ENCODE measurements around the gene ARFGEF2. TPM values are rescaled to one million over a fixed set of nuclear protein-coding genes. Genes with fewer than 3 reads are reported as not detected.
A peak's percentile ranks its signal among the peaks of the same experiment; 100 is the strongest.

The ARFGEF2 gene
- total and polyA plus RNA-seq, 7 donors, result 7.8 to 36.1 (median 22.8) TPM

- no peaks in the 10 kb centered on the region for H3K36me3 ChIP-seq (ENCODE audit: insufficient read depth in 1 of 2, low read depth in 1 of 2)
- H3K4me1 ChIP-seq, result peaks cover 31% of the 10 kb centered on the region
- ATAC-seq, result no peak
- 24 to 29% (median 28%) methylated on average over 10 of the region's 10 CpGs for WGBS, 3 donors
- peak overlapping the region; percentile 95 for H3K27ac ChIP-seq
- H3K4me3 ChIP-seq, result peak overlapping the region; percentile 77
- DNase-seq, result no peak
- TF ChIP-seq CTCF (IDR thresholded peaks at IDR 0.05), result no peak
- intact Hi-C loops (cut with DNase I), result no loop called here
- H3K9me3 ChIP-seq, result no peaks in the 10 kb centered on the region
- H3K27me3 ChIP-seq (ENCODE audit: insufficient read depth in 3 of 3, low read length in 2 of 3), result no peaks in the 10 kb centered on the region
Observed at GRCh38 chr20:48920527-48921167, 864 bp upstream of the ARFGEF2 start.

- no peak for TF ChIP-seq CTCF (IDR thresholded peaks at IDR 0.05)
- intact Hi-C loops (cut with DNase I), result no loop called here
- Histone ChIP-seq H3K27me3 (ENCODE audit: insufficient read depth in 3 of 3, low read length in 2 of 3) (no peaks in the 10 kb centered on the region), H3K4me1 (peaks cover 39% of the 10 kb centered on the region), H3K27ac (peak overlapping the region; percentile 95), H3K9me3 (no peaks in the 10 kb centered on the region), H3K4me3 (peak overlapping the region; percentile 77), H3K36me3 (ENCODE audit: insufficient read depth in 1 of 2, low read depth in 1 of 2) (no peaks in the 10 kb centered on the region)
- 9 to 10% (median 9%) methylated on average over 32 to 34 of the region's 34 CpGs for WGBS, 3 donors
- ATAC-seq (peak; percentile 54 to 71 (median 66)), DNase-seq (peak in 1 of 2 donors; percentile 55)
Observed at GRCh38 chr20:48921883-48922820, 641 bp downstream of the ARFGEF2 start.

- H3K9me3 ChIP-seq, result no peaks in the 10 kb centered on the region
- peak overlapping the region; percentile 77 for H3K4me3 ChIP-seq
- DNase-seq (no peak), ATAC-seq (no peak)
- H3K36me3 ChIP-seq (ENCODE audit: insufficient read depth in 1 of 2, low read depth in 1 of 2), result no peaks in the 10 kb centered on the region
- H3K4me1 ChIP-seq, result peaks cover 45% of the 10 kb centered on the region
- H3K27ac ChIP-seq, result peak overlapping the region; percentile 95
- intact Hi-C loops (cut with DNase I), result no loop called here
- H3K27me3 ChIP-seq (ENCODE audit: insufficient read depth in 3 of 3, low read length in 2 of 3), result no peaks in the 10 kb centered on the region
- TF ChIP-seq CTCF (IDR thresholded peaks at IDR 0.05), result no peak
- WGBS, 3 donors, result 19 to 33% (median 22%) methylated on average over 4 of the region's 4 CpGs
Observed at GRCh38 chr20:48923149-48923718, 1.7 kb downstream of the ARFGEF2 start.

GRCh38 chr20:48924756-48925109, 3.2 kb downstream of the ARFGEF2 start:
- DNase-seq, result no peak
- H3K4me1 ChIP-seq, result peaks cover 58% of the 10 kb centered on the region
- H3K27ac ChIP-seq, result no peak overlapping the region

More at GRCh38 chr20:48924756-48925109, 3.2 kb downstream of the ARFGEF2 start:
- no peak for ATAC-seq
- Histone ChIP-seq H3K4me3 (no peak overlapping the region), H3K9me3 (no peaks in the 10 kb centered on the region), H3K36me3 (ENCODE audit: insufficient read depth in 1 of 2, low read depth in 1 of 2) (no peaks in the 10 kb centered on the region), H3K27me3 (ENCODE audit: insufficient read depth in 3 of 3, low read length in 2 of 3) (no peaks in the 10 kb centered on the region)
- TF ChIP-seq CTCF (IDR thresholded peaks at IDR 0.05), result no peak
- intact Hi-C loops (cut with DNase I), result no loop called here
- 54 to 63% (median 62%) methylated on average over 3 of the region's 3 CpGs for WGBS, 3 donors
